Activated CD4-positive, alpha-beta T cell treated with anti-CD3 and anti-CD28 coated beads for 4 hours (primary cell): Measurements from ENCODE around the gene OXTR.
"Not testable (repeated sequence)": the region's sequence is repeated elsewhere in the genome, so short reads cannot be mapped to it uniquely, and the experiment has no call there.

Source experiments
- DNase-seq, 2 donors: peaks; one replicate each; pipeline ENCODE4 v3.0.0-alpha.2; 2020

The OXTR gene

GRCh38 chr3:8739757-8740504, 29.5 kb downstream of the OXTR start:
- DNase-seq = no peak

DNA sequence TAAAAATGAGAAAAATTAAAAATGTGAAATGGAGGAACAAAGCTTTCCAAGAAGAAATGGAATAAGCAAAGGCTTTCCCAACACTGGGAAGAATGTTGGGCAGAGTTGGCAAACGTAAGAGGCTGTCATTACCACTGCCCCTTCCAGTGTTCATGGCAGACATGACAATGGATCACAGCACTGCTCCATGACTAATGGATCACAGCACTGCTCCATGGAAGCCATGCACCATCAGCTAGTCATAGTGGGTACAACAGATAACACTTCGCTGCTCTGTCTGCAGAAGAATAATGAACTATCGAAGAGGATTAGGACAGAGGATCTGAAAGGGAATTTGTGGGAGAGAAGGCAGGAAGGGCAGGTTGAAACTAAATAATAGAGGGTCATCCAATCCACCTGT, 30.8 kb downstream of the OXTR start:
- DNase-seq = no peak

DNA sequence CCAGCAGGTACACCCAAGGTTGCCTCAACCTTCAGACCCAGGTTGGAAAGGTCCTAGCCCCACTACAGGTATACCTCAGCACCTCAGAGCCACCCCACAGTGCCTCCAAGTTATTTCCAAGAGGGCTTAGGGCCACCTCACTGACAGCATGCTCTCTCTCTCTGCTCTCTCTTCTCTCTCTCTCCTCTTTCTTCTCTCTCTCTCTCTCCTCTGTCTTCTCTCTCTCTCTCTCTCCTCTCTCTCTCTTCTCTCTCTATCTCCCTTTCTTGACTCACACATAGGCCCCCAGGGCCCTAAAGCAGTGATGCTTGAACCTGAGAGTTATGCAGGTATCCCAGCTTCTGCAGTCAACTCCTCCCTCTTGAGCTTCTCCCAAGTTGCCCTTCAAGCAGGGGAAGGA, 31.6 kb downstream of the OXTR start:
- DNase-seq = no peak

DNA sequence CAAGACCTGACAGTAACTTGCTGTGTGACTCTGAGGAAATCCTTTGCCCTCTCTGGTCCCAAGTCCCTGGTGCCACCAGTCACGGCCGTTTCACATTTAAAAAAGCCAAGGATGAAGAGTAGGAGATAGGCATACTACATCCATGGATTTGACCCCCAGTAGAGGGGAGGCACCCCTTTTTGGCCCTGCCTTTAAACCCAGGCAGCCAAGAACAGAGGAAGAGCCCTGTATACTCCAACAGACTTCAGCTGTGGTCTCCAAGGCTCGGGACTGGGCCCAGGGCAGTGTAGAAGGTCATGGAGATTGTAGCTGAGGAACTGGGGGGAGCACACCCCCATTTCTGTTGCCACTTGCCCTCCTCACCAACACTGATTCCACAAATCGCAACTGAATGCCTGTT, 32.1 kb downstream of the OXTR start:
- DNase-seq = no peak

DNA sequence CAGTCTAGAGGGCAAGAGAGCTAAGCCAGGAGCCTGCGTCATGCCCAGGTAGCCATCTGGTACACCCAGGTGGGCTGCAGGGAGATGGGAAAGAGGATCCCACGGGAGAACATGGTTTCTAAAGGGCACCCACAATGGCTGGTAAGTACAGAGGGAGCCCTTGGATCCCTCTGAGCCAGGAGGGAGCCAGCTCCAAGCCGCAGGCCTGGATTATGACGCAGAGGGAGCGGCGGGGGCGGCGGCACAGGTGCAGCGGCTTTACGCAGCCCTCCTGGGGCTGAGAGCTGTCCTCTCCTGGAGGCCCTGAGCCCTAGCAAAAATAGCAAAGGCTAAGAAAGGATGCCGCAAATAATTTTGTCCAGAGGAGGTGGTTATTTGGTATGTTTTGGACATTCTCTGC, 33.0 kb downstream of the OXTR start:
- DNase-seq = no peak

DNA sequence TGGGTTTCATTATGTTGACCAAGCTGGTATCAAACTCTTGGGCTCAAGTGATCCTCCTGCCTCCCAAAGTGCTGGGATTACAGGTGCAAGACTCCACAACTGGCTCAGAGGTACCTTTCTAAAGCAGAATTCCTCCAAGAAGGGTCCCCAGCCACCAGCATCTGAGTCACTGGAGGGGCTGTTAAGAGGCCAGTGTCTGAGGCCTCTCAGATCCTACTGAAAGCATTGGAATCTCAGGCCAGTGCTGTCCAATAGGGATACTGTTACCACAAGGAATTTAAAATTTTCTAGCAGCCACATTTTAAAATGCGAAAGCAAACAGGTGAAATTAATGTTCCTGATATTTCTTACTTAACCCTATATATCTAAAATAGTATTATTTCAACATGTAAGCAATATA, 34.5 kb downstream of the OXTR start:
- DNase-seq = no peak

GRCh38 chr3:8734137-8734878, 35.1 kb downstream of the OXTR start:
- DNase-seq = no peak

DNA sequence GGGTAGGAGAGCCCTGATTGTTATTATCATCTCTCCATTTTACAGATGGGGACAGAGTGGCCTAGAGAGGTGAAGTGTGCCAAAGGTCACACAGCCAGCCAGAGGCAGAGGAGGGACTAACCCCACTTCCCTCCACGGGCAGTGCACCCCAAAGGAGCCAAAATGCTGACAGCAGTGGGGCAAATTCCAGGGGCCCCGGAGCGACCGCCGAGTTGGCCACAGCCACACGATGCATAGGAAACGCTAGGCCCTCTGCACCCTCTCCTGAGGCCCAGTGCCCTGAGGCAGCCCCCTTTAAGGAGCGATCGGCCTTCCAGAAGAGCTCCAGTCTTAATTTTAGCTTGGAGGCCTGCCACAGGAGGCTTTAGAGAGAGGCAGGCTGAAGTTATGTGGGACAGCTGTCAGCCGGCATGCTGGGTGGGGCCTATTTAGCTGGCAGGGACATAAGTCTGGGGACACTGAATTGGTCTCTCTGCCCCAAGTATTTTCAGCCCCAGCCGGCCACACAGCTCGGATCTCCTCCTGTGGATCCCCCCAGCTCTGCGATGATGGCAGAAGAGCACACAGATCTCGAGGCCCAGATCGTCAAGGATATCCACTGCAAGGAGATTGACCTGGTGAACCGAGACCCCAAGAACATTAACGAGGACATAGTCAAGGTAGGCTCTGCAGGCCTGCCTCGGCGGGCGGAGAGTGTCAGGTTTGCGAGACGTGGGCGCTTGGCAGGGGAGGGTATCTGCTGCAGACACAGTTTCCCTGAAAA, 35.9 kb downstream of the OXTR start, which contains the start of gene CAV3:
Gene CAV3, plus strand, starts transcription at position 471 of the 763 bp plus-strand sequence. Its CDS starts 75 bp downstream, at position 546.
- no peak for DNase-seq

- DNase-seq = no peak
These were observed 37.0 kb downstream of the OXTR start for GRCh38 chr3:8732413-8732812.

GRCh38 chr3:8730656-8731055, 38.8 kb downstream of the OXTR start:
- no peak for DNase-seq

GRCh38 chr3:8729479-8729878, 39.9 kb downstream of the OXTR start:
- DNase-seq = no peak

DNA sequence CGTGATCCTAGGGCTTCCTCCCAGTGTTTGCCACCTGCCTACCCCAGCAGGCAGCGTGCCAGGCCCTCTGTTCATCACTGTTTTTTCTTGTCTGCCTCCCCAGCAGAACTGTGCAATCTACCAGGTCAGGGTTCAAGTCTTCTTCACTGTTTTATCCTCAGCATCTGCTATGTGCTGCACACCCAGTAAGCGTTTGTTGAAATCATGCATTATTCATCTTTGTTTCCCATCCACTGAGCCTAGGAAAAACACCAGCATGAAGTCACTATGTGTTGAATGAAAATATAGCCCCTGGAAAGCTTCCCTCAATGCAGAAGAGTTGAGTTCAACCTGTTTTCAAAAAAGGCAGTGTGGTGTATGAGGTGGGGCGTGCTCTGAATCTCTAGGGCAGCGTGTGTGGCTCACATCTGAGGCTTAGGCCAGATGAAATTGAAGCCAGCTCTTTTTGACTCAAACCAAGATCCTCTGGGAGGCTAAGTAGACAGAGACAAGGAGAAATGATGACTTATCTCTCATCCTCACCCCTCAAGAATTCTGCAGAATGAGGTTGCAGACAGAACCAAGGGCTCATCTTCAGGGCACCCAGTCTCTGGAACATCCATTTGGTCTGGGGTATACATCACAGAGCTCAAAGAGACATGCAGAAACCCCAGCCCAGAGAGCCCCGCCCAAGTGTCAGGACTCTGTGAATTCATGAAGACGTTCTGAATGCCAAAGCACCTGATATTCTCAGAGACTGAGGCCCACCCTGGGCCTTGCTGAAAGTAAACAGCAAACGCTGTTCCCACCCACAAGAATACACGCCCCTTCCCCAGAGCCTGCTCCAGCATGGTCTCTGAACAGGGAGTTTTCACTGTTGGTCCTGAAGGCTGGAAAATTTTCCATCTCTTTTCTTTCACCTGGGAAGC, 41.6 kb downstream of the OXTR start:
- no peak for DNase-seq

- DNase-seq = no peak
These were observed 45.2 kb downstream of the OXTR start for GRCh38 chr3:8724108-8724752.

DNA sequence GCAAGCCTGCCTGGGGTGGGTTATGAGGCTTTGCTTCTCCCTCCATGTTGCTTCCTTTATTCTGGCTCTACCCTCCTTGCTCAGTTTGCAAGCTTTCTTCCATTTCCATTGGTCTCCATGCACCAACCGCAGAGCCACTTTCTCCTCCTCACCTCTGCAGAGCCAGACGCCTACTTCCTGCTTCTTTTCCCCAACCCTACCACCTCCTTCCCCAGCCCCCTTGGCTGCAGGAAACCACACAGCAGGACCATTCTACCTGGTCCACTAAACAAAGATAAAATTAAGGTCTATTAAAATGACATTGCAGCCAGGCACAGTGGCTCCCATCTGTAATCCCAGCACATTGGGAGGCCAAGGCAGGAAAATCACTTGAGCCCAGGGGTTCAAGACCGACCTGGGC, 45.8 kb downstream of the OXTR start:
- no peak for DNase-seq

- DNase-seq = no peak
These were observed 46.6 kb downstream of the OXTR start for GRCh38 chr3:8722808-8723207.

DNA sequence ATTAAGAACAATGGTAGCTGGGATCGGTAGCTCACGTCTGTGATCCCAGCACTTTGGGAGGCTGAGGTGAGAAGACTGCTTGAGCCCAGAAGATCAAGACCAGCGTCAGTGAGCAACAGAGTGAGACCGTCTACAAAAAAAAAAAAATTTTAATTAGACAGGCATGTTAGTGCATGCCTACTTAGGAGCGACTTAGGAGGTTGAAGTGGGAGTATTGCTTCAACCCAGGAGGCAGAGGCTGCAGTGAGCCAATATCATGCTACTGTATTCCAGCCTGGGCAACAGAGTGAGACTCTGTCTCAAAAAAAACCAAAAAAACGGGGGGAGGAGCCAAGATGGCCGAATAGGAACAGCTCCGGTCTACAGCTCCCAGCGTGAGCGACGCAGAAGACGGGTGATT, 53.7 kb downstream of the OXTR start:
- DNase-seq = not testable (repeated sequence)

DNA sequence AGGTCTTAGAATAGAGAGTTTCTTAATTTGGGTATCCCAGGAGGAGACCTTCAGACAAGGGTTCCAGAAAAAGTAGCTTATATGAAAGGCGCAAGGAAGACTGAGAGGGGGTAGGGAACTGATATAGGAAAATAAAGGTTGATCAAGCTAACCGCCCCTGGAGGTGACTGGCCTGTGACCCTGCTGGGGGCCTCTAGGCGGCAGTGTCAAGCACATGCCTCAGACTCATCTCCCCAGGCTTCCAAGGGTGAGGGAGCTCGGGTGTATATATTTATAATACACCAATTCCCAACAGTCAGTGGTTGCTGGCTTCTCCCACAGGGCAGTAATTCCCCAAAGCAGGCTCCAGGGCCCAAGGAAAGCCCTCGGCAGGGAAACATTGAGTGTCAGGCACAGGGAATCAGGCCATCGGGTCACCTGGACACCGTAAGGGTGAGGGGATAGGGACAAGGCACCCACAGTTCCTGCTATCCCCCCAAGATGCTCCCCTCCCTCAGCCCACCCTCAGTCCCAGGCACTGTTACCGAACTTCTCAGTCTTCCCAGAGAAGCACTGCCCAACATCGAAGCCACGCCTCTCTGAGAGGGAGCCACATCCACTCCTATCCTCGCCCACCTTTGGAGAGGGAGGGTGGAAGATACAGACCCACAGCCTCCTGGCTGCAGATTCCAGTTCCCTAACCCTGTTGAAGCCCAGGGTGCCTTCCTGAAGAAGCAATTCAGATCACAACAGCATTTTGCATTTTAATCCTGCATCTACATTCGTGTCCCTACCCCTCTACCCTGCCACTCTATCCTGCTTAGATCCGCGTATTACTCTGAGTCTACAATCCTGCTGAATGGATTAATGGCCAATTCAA, 55.3 kb downstream of the OXTR start:
- no peak for DNase-seq

DNA sequence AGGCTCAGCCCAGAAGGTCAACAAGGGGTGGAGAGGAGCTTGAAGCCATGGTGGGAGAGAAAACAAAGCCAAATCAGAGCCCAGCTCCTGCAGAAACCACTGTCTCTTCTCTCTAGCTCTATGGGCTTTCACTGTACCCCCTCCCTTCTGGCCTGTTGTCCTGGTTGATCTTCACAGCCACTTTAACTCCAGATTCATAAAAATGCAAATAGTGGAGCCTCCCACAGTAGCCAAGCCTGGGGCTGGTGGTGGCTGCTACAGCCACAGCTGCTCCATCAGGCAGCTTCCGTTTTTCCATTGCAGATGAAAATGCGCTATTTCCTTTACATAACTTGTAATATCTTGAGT, 56.5 kb downstream of the OXTR start:
- no peak for DNase-seq

DNA sequence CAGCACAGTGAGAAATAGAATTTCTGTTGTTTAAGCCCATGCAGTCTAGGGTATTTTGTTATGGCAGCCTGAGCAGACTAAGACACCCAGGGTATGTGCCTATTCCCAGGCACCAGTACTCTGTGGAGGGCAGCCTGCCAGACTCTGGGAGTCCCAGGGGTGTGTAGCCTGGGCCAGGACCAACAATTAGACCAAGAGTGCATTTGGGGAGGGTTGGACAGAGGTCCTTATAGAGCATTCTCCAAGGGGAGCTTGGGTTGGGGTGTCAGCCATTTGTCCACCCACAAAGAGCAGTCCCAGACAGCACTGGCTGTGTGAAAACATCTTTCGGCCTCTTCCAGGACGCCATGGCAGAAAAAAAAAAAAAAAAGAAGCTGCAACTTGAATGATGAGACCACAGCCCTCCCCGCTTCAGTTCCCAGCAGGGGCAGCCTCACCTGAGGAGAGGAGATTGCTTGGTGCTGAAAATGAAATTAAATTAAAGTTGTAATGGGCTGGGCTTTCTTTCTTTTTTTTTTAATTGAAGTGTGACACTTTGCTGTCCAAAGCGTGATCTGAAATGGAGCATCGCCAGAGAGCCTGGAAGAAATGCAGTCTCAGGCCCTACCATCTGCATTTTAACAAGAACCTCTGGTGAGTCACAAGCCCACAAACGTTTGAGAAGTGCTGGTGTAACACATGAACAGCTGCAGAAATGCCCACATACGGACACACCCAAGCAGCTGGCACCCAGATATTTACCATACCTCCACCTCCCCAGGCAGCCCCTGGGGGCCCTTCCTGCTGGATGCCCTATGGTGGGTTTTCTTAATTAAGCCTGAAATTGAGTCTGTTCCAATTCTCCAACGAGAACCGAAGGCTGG, 57.1 kb downstream of the OXTR start:
- DNase-seq = no peak
